HL-60 (cell line): ENCODE measurements around the gene FMNL2.

Experiments used
- DNase-seq, 2 experiments: peaks; one replicate each; pipeline ENCODE4 v3.0.0-alpha.2; 2010 to 2020; ENCODE audit warnings: low read depth in 1 of 2, low spot score in 1 of 2
- H3K27ac ChIP-seq: fragments of 250-450 bp; sonication (Bioruptor Pico); replicated peaks from 2 replicates; pipeline ENCODE4 v1.5.1; 2020; ENCODE audit warnings: mild to moderate bottlenecking, moderate library complexity
- H3K27me3 ChIP-seq: fragments of 250-450 bp; sonication (Bioruptor Pico); 2 replicates; pipeline ENCODE4 v1.5.1; 2021; ENCODE audit warnings: mild to moderate bottlenecking, moderate library complexity; ENCODE audit not compliant: insufficient read depth, poor library complexity, severe bottlenecking
- H3K4me3 ChIP-seq: replicated peaks from 2 replicates; pipeline ENCODE4 v1.5.1; 2011; ENCODE audit warnings: mild to moderate bottlenecking, control low read depth, low read length; ENCODE audit not compliant: insufficient read depth
- CTCF ChIP-seq: IDR thresholded peaks from one replicate; pipeline ENCODE4 v1.5.1; 2011; ENCODE audit warnings: low read length, control low read depth, inconsistent platforms; ENCODE audit not compliant: insufficient read depth
- GABPA ChIP-seq: IDR thresholded peaks from 2 replicates; pipeline ENCODE4 v1.6.1; 2012; ENCODE audit warnings: low read depth
- POLR2AphosphoS5 ChIP-seq: IDR thresholded peaks from 2 replicates; pipeline ENCODE4 v1.6.1; 2012; ENCODE audit warnings: low read depth
- REST ChIP-seq: IDR thresholded peaks from 2 replicates; pipeline ENCODE4 v1.6.1; 2012; ENCODE audit warnings: low read depth; ENCODE audit not compliant: insufficient replicate concordance
- SPI1 ChIP-seq: IDR thresholded peaks from 2 replicates; pipeline ENCODE4 v1.6.1; 2012; ENCODE audit warnings: low read depth, mild to moderate bottlenecking, borderline replicate concordance

The FMNL2 gene

GRCh38 chr2:152445375-152445774, 110.4 kb downstream of the FMNL2 start:
- Histone ChIP-seq H3K27me3 (no peaks in the 10 kb centered on the region), H3K4me3 (no peak overlapping the region), H3K27ac (no peak overlapping the region)
- no peak for DNase-seq
- TF ChIP-seq POLR2AphosphoS5 (no peak), REST (no peak), CTCF (no peak), SPI1 (no peak), GABPA (no peak)

GRCh38 chr2:152445791-152446201, 110.8 kb downstream of the FMNL2 start:
- Histone ChIP-seq H3K4me3 (no peak overlapping the region), H3K27ac (no peak overlapping the region), H3K27me3 (no peaks in the 10 kb centered on the region)
- TF ChIP-seq REST: no peak
- TF ChIP-seq SPI1: no peak
- no peak for TF ChIP-seq CTCF
- no peak for TF ChIP-seq POLR2AphosphoS5
- TF ChIP-seq GABPA: no peak
- DNase-seq: no peak

GRCh38 chr2:152446213-152446612, 111.2 kb downstream of the FMNL2 start:
- Histone ChIP-seq H3K27me3 (no peaks in the 10 kb centered on the region), H3K27ac (no peak overlapping the region), H3K4me3 (no peak overlapping the region)
- TF ChIP-seq SPI1 (no peak), CTCF (no peak), REST (no peak), GABPA (no peak), POLR2AphosphoS5 (no peak)
- no peak for DNase-seq
